Brain microvascular endothelial cell (primary cell): ENCODE measurements around the gene KLHL25.
"Not testable (repeated sequence)": the region's sequence is repeated elsewhere in the genome, so short reads cannot be mapped to it uniquely, and the experiment has no call there.

Experiments
- DNase-seq: peaks from one replicate; pipeline ENCODE4 v3.0.0-alpha.2; 2020
- H3K27ac ChIP-seq: fragments of 250-450 bp; sonication (Bioruptor Pico); 2 replicates; pipeline ENCODE4 v1.5.1; 2020; ENCODE audit warnings: mild to moderate bottlenecking, moderate library complexity
- H3K27me3 ChIP-seq: fragments of 250-450 bp; sonication (Bioruptor Pico); replicated peaks from 2 replicates; pipeline ENCODE4 v1.5.1; 2020; ENCODE audit warnings: mild to moderate bottlenecking
- H3K36me3 ChIP-seq: fragments of 250-450 bp; sonication (Bioruptor Pico); replicated peaks from 2 replicates; pipeline ENCODE4 v1.5.1; 2020; ENCODE audit warnings: mild to moderate bottlenecking
- H3K4me3 ChIP-seq: 2 replicates; pipeline ENCODE4 v1.5.1; 2011; ENCODE audit warnings: low read depth, mild to moderate bottlenecking, control low read depth, low read length, moderate library complexity
- in situ Hi-C: cut with HindIII; loops from 2 replicates; pipeline ENCODE4 v1.10.0; 2017; ENCODE audit warnings: low sequenced_read_pairs, low pct_ligation_motif_present
- TF ChIP-seq, protein P1 (sequence below): IDR thresholded peaks from 2 replicates; pipeline ENCODE4 v1.5.1; 2011; ENCODE audit warnings: low read depth, mild to moderate bottlenecking, moderate library complexity, low read length, control low read depth, inconsistent platforms; ENCODE audit errors: missing control alignments

The KLHL25 gene

DNA sequence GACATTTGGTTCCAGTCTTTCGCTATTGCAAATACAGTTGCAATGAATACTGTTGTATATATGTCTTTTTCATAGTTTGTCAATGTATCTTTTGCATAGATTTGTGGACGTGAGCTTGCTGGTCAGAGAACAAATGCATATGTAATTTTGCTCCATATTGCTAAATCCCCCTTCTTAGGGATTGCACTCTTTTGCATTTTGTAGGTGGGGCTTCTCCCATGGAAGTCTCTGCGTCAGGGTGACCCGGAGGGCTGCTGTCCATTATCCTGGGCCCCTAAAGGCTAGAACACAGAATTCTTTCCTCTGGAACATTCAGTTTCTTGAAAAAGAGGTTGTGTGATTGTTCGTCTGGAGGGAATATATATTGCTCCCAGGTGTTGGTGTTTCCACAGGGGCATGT is 25.2 kb upstream of the KLHL25 start:
- Histone ChIP-seq H3K36me3 (no peaks in the 10 kb centered on the region), H3K27ac (no peak overlapping the region), H3K4me3 (no peak overlapping the region), H3K27me3 (no peaks in the 10 kb centered on the region)
- TF ChIP-seq, protein P1, sequence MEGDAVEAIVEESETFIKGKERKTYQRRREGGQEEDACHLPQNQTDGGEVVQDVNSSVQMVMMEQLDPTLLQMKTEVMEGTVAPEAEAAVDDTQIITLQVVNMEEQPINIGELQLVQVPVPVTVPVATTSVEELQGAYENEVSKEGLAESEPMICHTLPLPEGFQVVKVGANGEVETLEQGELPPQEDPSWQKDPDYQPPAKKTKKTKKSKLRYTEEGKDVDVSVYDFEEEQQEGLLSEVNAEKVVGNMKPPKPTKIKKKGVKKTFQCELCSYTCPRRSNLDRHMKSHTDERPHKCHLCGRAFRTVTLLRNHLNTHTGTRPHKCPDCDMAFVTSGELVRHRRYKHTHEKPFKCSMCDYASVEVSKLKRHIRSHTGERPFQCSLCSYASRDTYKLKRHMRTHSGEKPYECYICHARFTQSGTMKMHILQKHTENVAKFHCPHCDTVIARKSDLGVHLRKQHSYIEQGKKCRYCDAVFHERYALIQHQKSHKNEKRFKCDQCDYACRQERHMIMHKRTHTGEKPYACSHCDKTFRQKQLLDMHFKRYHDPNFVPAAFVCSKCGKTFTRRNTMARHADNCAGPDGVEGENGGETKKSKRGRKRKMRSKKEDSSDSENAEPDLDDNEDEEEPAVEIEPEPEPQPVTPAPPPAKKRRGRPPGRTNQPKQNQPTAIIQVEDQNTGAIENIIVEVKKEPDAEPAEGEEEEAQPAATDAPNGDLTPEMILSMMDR, result no peak
- in situ Hi-C loops, result no loop called here
- no peak for DNase-seq

DNA sequence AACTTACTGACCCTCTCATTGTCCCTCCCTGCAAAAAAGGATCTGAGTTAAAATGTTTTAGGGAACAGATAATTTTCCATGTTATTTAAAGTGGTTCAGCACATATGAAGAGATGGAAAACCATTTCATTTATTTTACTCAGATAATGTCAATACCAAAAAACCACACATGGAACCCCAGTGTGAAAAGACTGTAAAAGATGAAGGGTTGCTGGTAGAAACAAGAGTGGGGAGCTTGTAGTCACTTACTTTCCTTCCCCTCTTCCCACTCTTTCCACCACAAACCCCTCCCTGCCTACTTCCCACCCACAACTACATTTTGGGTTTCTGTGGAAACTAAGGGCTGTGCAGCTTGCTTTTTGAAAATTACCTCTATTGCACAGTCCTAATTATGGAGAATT is 18.5 kb upstream of the KLHL25 start:
- no peak for DNase-seq
- no peak overlapping the region for H3K4me3 ChIP-seq
- in situ Hi-C loops, result no loop called here
- H3K27ac ChIP-seq, result no peak overlapping the region
- H3K36me3 ChIP-seq, result no peaks in the 10 kb centered on the region
- H3K27me3 ChIP-seq, result no peaks in the 10 kb centered on the region
- TF ChIP-seq, protein P1, result no peak

DNA sequence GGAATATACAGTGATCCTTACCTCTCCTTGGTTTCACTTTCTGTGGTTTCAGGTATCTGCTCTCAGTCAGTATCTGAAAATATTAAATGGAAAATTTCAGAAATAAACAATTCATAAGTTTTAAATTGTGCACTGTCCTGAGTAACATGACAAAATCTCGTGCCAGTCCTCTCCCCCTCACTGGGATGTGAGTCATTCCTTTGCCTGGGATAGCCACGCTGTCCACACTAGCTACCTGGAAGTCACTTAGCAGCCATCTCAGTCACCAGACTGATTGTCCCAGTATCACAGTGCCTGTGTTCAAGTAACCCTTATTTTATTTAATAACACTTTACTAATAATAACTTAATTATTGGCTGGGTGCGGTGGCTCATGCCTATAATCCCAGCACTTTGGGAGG is 15.3 kb upstream of the KLHL25 start:
- H3K36me3 ChIP-seq, result no peaks in the 10 kb centered on the region
- no peak overlapping the region for H3K4me3 ChIP-seq
- no peaks in the 10 kb centered on the region for H3K27me3 ChIP-seq
- in situ Hi-C loops, result no loop called here
- TF ChIP-seq, protein P1, result no peak
- no peak for DNase-seq
- no peak overlapping the region for H3K27ac ChIP-seq

DNA sequence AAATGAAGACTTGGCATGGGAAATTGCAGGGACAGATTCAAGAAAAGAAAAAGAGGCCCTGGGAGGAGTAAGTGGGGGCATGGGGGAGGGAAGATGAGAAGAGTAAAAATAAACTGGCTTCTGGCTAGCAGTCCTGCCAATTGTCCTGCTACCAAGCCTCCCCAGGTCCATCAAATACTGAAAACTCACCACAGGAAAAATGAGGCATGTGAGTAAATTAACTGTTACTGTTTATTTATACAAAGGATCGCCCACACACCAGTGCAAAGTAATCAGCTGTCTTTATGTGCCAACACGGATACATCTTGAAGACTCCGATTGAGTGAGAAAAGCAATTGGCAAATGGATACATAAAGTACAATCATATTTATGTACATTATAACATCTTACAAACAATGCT is 10.7 kb upstream of the KLHL25 start:
- DNase-seq, result no peak
- H3K27me3 ChIP-seq, result no peaks in the 10 kb centered on the region
- H3K27ac ChIP-seq, result no peak overlapping the region
- H3K4me3 ChIP-seq, result no peak overlapping the region
- H3K36me3 ChIP-seq, result no peaks in the 10 kb centered on the region
- in situ Hi-C loops, result no loop called here
- TF ChIP-seq, protein P1, result no peak

DNA sequence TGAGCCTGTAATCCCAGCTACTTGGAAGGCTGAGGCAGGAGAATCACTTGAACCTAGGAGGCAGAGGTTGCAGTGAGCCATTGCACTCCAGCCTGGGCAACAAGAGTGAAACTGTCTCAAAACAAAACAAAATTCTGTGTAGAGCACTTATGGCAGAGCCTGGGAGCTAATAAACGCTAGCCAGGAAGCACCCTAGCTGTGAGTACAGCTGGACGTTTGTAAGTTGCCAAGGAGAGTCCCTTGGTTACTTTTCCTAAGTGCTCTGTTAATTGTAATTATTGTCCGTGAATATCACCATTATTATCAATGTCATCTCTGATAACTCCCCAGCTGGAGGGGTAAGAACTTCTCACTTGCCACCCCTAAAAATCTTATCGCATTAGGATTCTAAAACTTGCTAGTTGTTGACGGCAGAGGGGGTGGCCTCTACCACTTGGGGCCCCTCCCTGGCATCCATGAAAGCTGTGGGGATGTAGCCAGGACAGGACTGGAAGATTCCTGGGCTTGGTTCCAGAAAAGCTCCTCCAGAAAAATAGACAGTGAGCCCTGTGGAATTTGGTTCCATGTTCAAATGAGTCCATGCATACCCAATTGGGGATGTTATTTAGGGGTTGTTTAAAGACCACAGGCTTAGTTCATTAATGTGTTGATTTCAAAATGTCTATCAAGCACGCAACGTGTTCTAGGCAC is 9.9 kb upstream of the KLHL25 start:
- no peaks in the 10 kb centered on the region for H3K27me3 ChIP-seq
- TF ChIP-seq, protein P1, result no peak
- H3K27ac ChIP-seq, result no peak overlapping the region
- H3K36me3 ChIP-seq, result no peaks in the 10 kb centered on the region
- no peak overlapping the region for H3K4me3 ChIP-seq
- in situ Hi-C loops, result no loop called here
- DNase-seq, result no peak

DNA sequence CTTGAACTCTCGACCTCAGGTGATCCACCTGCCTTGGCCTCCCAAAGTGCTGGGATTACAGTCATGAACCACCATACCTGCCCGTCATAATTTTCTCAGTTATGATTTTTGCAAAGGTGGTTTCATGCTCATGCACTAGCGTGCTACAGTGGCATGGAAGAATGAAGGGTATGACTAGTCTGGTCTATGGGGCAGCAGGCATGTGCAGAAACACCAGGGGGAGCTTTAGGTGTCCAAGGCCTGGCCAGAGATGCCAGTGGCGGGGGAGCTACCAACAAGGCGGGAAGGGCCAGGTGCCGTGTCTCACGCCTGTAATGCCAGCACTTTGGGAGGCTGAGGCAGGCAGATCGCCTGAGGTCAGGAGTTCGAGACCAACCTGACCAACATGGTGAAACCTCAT is 7.9 kb upstream of the KLHL25 start:
- DNase-seq, H3K27me3 ChIP-seq, H3K27ac ChIP-seq, in situ Hi-C loops, H3K4me3 ChIP-seq, H3K36me3 ChIP-seq: not testable (repeated sequence)
- TF ChIP-seq, protein P1, result peak; percentile 53
